HG02840 (cell line): Measurements from ENCODE around the gene ZNF543.
"Not testable (repeated sequence)": the region's sequence is repeated elsewhere in the genome, so short reads cannot be mapped to it uniquely, and the experiment has no call there.

ENCODE experiments used
- ATAC-seq: cut with Tn5 transposase; IDR thresholded peaks from one replicate; pipeline ENCODE4 v1.9.1; 2021; ENCODE audit warnings: mild to moderate bottlenecking, moderate library complexity, moderate number of reproducible peaks; ENCODE audit not compliant: unreplicated experiment, low FRiP score

The ZNF543 gene

DNA sequence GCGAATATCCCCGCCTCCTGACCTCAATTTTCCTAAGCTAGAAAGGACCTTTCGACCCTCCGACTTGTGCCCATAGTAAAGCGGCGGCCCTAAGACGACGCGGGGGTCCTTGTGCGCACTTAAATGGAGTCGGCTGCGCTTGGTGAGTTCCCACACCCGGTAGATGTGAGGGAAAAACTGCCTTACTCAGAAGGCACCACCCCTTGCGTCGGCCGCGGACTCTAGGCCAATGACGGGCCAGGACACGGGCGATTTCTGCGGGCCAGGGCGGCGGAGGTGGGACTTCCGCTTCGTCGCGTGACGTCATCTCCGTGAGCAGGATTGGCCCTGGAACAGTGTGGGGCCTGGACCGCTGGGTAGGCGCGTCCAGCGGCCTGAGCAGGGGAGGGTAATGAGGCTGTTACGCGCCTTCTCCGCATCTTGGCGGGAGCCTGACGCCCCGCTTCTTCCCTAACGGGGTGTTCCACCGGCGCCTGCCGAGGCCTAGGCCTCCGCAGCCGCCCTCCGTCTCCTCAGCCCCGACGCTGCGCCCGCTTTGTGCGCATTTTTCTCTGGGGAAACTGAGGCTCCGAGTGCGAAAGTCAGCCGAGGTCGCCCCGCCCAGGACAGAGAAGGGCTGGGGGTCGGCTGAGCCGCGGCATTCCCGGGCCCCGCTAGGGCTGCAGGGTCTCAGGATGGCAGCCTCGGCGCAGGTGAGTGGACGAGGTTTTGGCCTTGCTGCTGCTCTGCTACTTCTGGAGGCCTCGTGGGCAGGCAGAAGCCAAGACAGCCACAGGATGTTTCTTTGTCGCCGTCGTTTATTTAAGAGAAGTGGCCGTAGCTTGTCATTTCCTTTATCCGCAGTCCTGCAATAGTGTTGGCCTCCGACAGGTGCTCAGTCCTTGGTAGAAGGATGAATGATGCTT lies at the start of gene ZNF543:
Gene ZNF543, plus strand, starts transcription at position 293 of the 905 bp plus-strand sequence. Its CDS starts 382 bp downstream, at position 675.
- ATAC-seq, result peak; percentile 93

GRCh38 chr19:57271280-57271679 lies 49.0 kb upstream of the ZNF543 start:
- ATAC-seq, result no peak

GRCh38 chr19:57273014-57273413 lies 47.3 kb upstream of the ZNF543 start:
- ATAC-seq, result no peak

GRCh38 chr19:57276430-57276829 lies 43.8 kb upstream of the ZNF543 start:
- ATAC-seq, result no peak

GRCh38 chr19:57278481-57278880 lies 41.8 kb upstream of the ZNF543 start:
- ATAC-seq, result not testable (repeated sequence)

GRCh38 chr19:57279418-57280164 lies 40.7 kb upstream of the ZNF543 start:
- peak; percentile 57 for ATAC-seq

GRCh38 chr19:57280165-57280961 lies 39.9 kb upstream of the ZNF543 start, which contains the start of gene ZNF460:
Gene ZNF460, plus strand, starts transcription at chr19:57280485. Its CDS starts 322 bp downstream, at chr19:57280807.
- ATAC-seq, result peak; percentile 66

- ATAC-seq, result no peak
These were observed 39.3 kb upstream of the ZNF543 start for GRCh38 chr19:57280962-57281400.

DNA sequence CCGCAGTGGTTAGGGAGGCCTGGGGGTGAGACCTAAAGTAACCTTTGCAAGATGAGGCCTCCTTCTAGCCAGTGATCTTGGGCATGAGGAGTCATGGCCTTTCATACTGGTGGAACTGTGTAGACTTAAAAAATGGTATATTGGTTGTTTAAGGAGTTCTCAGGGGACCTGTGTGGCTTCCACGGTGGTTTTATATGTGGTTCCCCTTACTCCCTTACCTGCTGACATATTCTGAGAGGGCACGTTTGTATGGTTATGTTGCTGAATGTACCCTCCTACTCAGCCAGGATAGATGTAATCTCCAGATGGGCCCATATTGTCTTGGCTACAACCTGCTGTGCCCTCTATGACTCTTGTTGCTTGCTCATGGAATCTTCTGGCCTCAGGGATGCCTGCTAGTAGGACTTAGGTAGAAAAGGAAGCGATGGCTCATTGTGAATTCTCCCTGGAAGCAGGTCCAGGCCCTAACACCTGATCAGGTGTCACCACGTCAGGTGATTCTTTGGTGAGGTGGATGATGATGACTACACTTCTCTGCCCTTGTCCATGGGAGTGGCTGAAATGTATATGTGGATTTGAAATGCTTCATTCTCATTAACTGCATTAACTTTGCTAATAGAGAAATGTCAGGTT lies 38.1 kb upstream of the ZNF543 start:
- no peak for ATAC-seq

DNA sequence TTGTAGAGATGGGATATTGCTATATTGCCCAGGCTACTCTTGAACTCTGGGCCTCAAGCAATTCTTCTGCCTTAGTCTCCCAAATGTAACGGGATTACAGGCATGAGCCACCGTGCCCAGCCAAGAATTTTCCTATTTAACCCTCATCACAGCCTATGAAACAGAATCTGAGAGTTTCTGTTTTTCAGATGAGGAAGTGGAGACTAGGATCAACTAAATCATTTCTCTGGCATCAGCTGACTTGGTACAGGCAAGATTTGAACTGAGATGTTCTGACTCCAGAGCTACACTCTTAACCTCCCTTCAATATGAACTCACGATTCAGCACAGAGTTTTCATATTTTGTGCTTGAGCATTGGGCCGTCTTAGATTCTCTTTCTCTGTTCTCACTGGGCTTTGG lies 31.9 kb upstream of the ZNF543 start:
- ATAC-seq, result no peak

GRCh38 chr19:57290970-57291369 lies 29.3 kb upstream of the ZNF543 start:
- ATAC-seq, result no peak

- no peak for ATAC-seq
These were observed 27.7 kb upstream of the ZNF543 start for GRCh38 chr19:57292547-57292946.

- no peak for ATAC-seq
These were observed 26.6 kb upstream of the ZNF543 start for GRCh38 chr19:57293719-57294118.

DNA sequence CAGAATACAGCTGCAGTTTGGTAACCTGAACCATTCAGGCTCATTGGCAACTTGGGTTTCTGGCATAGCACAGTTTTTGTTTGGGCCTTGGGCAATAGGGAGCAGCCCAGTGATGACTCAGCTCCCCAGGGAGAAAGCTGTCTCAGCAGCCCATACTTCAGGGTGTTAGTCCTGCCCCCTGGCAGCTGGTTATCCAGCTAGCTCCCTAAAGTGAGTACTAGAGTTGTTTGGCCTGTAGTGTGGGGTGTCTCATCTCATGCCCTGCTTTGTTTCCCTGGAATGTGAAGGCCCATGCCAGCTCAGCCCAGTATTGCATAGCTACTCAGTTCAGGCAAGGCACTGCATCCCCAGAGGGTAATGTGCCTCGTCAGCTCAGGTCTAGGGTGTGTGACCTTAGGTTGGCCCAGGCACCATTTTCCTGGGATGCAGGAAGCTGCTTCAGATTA lies 18.2 kb upstream of the ZNF543 start:
- no peak for ATAC-seq

GRCh38 chr19:57302727-57303401 lies 17.4 kb upstream of the ZNF543 start:
- no peak for ATAC-seq

DNA sequence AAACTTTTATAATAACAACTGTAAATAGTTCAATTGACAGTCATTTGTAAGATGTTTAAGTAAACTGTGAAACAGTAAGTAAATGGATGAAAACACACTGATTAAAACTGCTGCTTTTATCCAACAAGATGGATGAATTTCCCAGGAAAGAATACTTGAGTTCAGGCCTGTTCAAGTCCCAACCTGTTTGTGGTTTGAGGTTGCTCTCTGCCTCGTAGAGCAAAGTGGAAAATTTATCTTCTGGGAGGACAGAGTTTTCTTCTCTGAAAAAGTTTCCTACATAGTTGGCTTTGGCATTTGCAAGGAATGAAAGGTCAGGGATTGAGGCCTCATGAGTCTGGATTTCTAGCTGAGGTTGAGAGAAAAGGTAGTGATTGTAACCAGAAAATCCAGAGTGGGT lies 15.2 kb upstream of the ZNF543 start:
- no peak for ATAC-seq

GRCh38 chr19:57308514-57308913 lies 11.8 kb upstream of the ZNF543 start:
- ATAC-seq, result no peak

DNA sequence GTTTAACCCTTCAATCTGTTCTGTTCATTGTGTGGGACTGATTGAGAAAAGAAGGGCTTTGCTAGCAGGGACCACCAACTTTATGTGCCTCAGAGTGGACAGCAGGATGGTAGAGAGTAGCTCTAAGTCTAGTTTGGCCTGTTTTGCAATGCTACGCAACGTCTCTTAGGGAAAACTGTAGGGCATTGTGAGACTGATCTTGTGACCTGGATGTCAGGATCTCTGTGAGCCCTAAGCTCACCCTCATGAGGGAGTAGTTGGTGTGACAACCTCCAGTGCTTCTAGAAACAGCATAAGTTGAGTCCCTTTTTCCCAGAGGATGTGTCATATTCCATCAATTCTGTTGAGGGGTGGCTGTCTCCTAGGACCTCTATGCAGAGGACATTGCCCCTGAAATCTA lies 9.5 kb upstream of the ZNF543 start:
- ATAC-seq, result no peak

GRCh38 chr19:57314146-57314545 lies 6.1 kb upstream of the ZNF543 start:
- no peak for ATAC-seq
